ENCODE data around the gene TMED10. TPM values are rescaled to one million over a fixed set of nuclear protein-coding genes. Genes with fewer than 3 reads are reported as not detected.

The TMED10 gene
- total RNA-seq, 2 donors from 2014 or later, result 333 to 360 TPM

GRCh38 chr14:75140620-75141019 lies 35.8 kb downstream of the TMED10 start:
- DNase-seq (no peak), ATAC-seq (no peak)
- intact Hi-C loops (cut with DNase I, micrococcal nuclease), result no loop called here

GRCh38 chr14:75139185-75139584 lies 37.2 kb downstream of the TMED10 start:
- intact Hi-C loops (cut with DNase I, micrococcal nuclease), result loop anchor here in 1 of 2 donors (10.0 kb wide), 1 partner anchor 346 kb away; no protein-coding TSS in a partner anchor
- no peak for DNase-seq
- no peak for ATAC-seq

- intact Hi-C loops (cut with DNase I, micrococcal nuclease), result loop anchor here in 1 of 2 donors (10.0 kb wide), 1 partner anchor 346 kb away; no protein-coding TSS in a partner anchor
- no peak for ATAC-seq
- DNase-seq, result no peak
These were observed 37.9 kb downstream of the TMED10 start for GRCh38 chr14:75138492-75138891.

- ATAC-seq, result no peak
- intact Hi-C loops (cut with DNase I, micrococcal nuclease), result loop anchor here in 1 of 2 donors (5.0 to 10.0 kb wide), 2 partner anchors 168 to 350 kb away; no protein-coding TSS in a partner anchor
- no peak for DNase-seq
These were observed 41.8 kb downstream of the TMED10 start for GRCh38 chr14:75134644-75135043.

GRCh38 chr14:75133597-75133996 lies 42.8 kb downstream of the TMED10 start:
- intact Hi-C loops (cut with DNase I, micrococcal nuclease), result loop anchor here in 1 of 2 donors (5.0 to 10.0 kb wide), 2 partner anchors 169 to 351 kb away; no protein-coding TSS in a partner anchor
- ATAC-seq, result no peak
- no peak for DNase-seq

GRCh38 chr14:75132382-75133086 lies 43.9 kb downstream of the TMED10 start:
- ATAC-seq, result peak; percentile 63
- no peak for DNase-seq
- intact Hi-C loops (cut with DNase I, micrococcal nuclease), result loop anchor here in 1 of 2 donors (5.0 to 10.0 kb wide), 2 partner anchors 170 to 352 kb away; no protein-coding TSS in a partner anchor

- no peak for DNase-seq
- no peak for ATAC-seq
- intact Hi-C loops (cut with DNase I, micrococcal nuclease), result loop anchor here in 1 of 2 donors (5.0 kb wide), 1 partner anchor 174 kb away; no protein-coding TSS in a partner anchor
These were observed 47.8 kb downstream of the TMED10 start for GRCh38 chr14:75128596-75128990.

GRCh38 chr14:75127903-75128595 lies 48.4 kb downstream of the TMED10 start:
- ATAC-seq (no peak), DNase-seq (peak in 1 of 2 donors; percentile 47)
- intact Hi-C loops (cut with DNase I, micrococcal nuclease), result loop anchor here in 1 of 2 donors (5.0 kb wide), 1 partner anchor 174 kb away; no protein-coding TSS in a partner anchor

- ATAC-seq (peak; percentile 59), DNase-seq (peak; percentile 55 to 57)
- intact Hi-C loops (cut with DNase I, micrococcal nuclease), result loop anchor here in 1 of 2 donors (5.0 kb wide), 1 partner anchor 175 kb away; no protein-coding TSS in a partner anchor
These were observed 49.0 kb downstream of the TMED10 start for GRCh38 chr14:75127474-75127820.

- intact Hi-C loops (cut with DNase I, micrococcal nuclease), result loop anchor here in 1 of 2 donors (5.0 kb wide), 1 partner anchor 175 kb away; no protein-coding TSS in a partner anchor
- ATAC-seq, result peak; percentile 85
These were observed 49.5 kb downstream of the TMED10 start, which contains the start of gene NEK9 for GRCh38 chr14:75126679-75127473. NEK9 (minus strand) TSS chr14:75127048; CDS start chr14:75126921, 127 bp downstream.

GRCh38 chr14:75126121-75126544 lies 50.3 kb downstream of the TMED10 start:
- no peak for ATAC-seq
- no peak for DNase-seq
- intact Hi-C loops (cut with DNase I, micrococcal nuclease), result loop anchor here in 1 of 2 donors (5.0 kb wide), 1 partner anchor 176 kb away; no protein-coding TSS in a partner anchor

More at GRCh38 chr14:75126679-75127473, 49.5 kb downstream of the TMED10 start, which contains the start of gene NEK9:
- DNase-seq, result peak; percentile 88 to 91

GRCh38 chr14:75125617-75126016 lies 50.8 kb downstream of the TMED10 start:
- DNase-seq (no peak), ATAC-seq (no peak)
- intact Hi-C loops (cut with DNase I, micrococcal nuclease), result loop anchor here in 1 of 2 donors (5.0 kb wide), 1 partner anchor 177 kb away; no protein-coding TSS in a partner anchor

GRCh38 chr14:75123991-75124390 lies 52.4 kb downstream of the TMED10 start:
- intact Hi-C loops (cut with DNase I, micrococcal nuclease), result no loop called here
- ATAC-seq (peak; percentile 18), DNase-seq (no peak)

- ATAC-seq, result no peak
- no peak for DNase-seq
- intact Hi-C loops (cut with DNase I, micrococcal nuclease), result no loop called here
These were observed 54.9 kb downstream of the TMED10 start for GRCh38 chr14:75121552-75121951.

- ATAC-seq (no peak), DNase-seq (no peak)
- intact Hi-C loops (cut with DNase I, micrococcal nuclease), result no loop called here
These were observed 55.7 kb downstream of the TMED10 start for GRCh38 chr14:75120541-75121291.

- DNase-seq (no peak), ATAC-seq (no peak)
- intact Hi-C loops (cut with DNase I, micrococcal nuclease), result no loop called here
These were observed 57.4 kb downstream of the TMED10 start for GRCh38 chr14:75119056-75119455.

- no peak for DNase-seq
- no peak for ATAC-seq
- intact Hi-C loops (cut with DNase I, micrococcal nuclease), result no loop called here
These were observed 62.4 kb downstream of the TMED10 start for GRCh38 chr14:75113932-75114539.

All from left colon (tissue), 2 donors.